ENCODE measurements around the gene ALDH3A2.

Gene ALDH3A2

GRCh38 chr17:19649274-19649541 lies 657 bp downstream of the ALDH3A2 start:
- no peak for TF ChIP-seq ESRRG (CRISPR knock-in tag; IDR thresholded peaks at IDR 0.05)
- TF ChIP-seq TOX (CRISPR knock-in tag; IDR thresholded peaks at IDR 0.05; ENCODE audit: borderline replicate concordance) = no peak
- no peak for TF ChIP-seq CREB5 (CRISPR knock-in tag; IDR thresholded peaks at IDR 0.05; ENCODE audit: low read depth)
- no peak for TF ChIP-seq ISL1 (CRISPR knock-in tag; IDR thresholded peaks at IDR 0.05)
- no peak for TF ChIP-seq POU6F1 (CRISPR knock-in tag; IDR thresholded peaks at IDR 0.05; ENCODE audit: borderline replicate concordance, low read depth)
- no peak for TF ChIP-seq ZFP30 (CRISPR knock-in tag; IDR thresholded peaks at IDR 0.05)
- no peak for TF ChIP-seq ZFP3 (CRISPR knock-in tag; IDR thresholded peaks at IDR 0.05)
- TF ChIP-seq SNAI2 (CRISPR knock-in tag; IDR thresholded peaks at IDR 0.05) = no peak
- no peak for TF ChIP-seq RARB (CRISPR knock-in tag; IDR thresholded peaks at IDR 0.05)
- TF ChIP-seq PPARA (CRISPR knock-in tag; IDR thresholded peaks at IDR 0.05; ENCODE audit: borderline replicate concordance) = no peak
- TF ChIP-seq ARNTL (CRISPR knock-in tag; IDR thresholded peaks at IDR 0.05; ENCODE audit: borderline replicate concordance, low read depth) = no peak
- no peak for TF ChIP-seq PATZ1 (CRISPR knock-in tag; IDR thresholded peaks at IDR 0.05; ENCODE audit: borderline replicate concordance)
- no peak for TF ChIP-seq GLIS3 (CRISPR knock-in tag; IDR thresholded peaks at IDR 0.05)
- TF ChIP-seq OSR1 (CRISPR knock-in tag; IDR thresholded peaks at IDR 0.05) = no peak
- no peak for ATAC-seq

GRCh38 chr17:19650826-19651225 lies 2.3 kb downstream of the ALDH3A2 start:
- TF ChIP-seq PPARA (CRISPR knock-in tag; IDR thresholded peaks at IDR 0.05; ENCODE audit: borderline replicate concordance) (no peak), ZFP3 (CRISPR knock-in tag; IDR thresholded peaks at IDR 0.05) (no peak), SNAI2 (CRISPR knock-in tag; IDR thresholded peaks at IDR 0.05) (no peak), POU6F1 (CRISPR knock-in tag; IDR thresholded peaks at IDR 0.05; ENCODE audit: borderline replicate concordance, low read depth) (no peak), ZNF565 (CRISPR knock-in tag; conservative IDR thresholded peaks at IDR 0.05; ENCODE audit: low read depth) (no peak), ZC3H10 (CRISPR knock-in tag; IDR thresholded peaks at IDR 0.05) (no peak), BACH2 (CRISPR knock-in tag; IDR thresholded peaks at IDR 0.05; ENCODE audit: borderline replicate concordance) (no peak), CSRNP3 (CRISPR knock-in tag; IDR thresholded peaks at IDR 0.05) (no peak), RARB (CRISPR knock-in tag; IDR thresholded peaks at IDR 0.05) (no peak), ZFP30 (CRISPR knock-in tag; IDR thresholded peaks at IDR 0.05) (no peak), OSR1 (CRISPR knock-in tag; IDR thresholded peaks at IDR 0.05) (no peak), CREB5 (CRISPR knock-in tag; IDR thresholded peaks at IDR 0.05; ENCODE audit: low read depth) (no peak), CSDC2 (CRISPR knock-in tag; IDR thresholded peaks at IDR 0.05) (no peak), ZNF70 (CRISPR knock-in tag; IDR thresholded peaks at IDR 0.05) (no peak), GLIS3 (CRISPR knock-in tag; IDR thresholded peaks at IDR 0.05) (no peak)
- ATAC-seq = no peak

GRCh38 chr17:19651451-19652238 lies 3.1 kb downstream of the ALDH3A2 start:
- no peak for ATAC-seq
- TF ChIP-seq ARNTL (CRISPR knock-in tag; IDR thresholded peaks at IDR 0.05; ENCODE audit: borderline replicate concordance, low read depth) (no peak), PATZ1 (CRISPR knock-in tag; IDR thresholded peaks at IDR 0.05; ENCODE audit: borderline replicate concordance) (no peak), ISL1 (CRISPR knock-in tag; IDR thresholded peaks at IDR 0.05) (no peak), CSRNP3 (CRISPR knock-in tag; IDR thresholded peaks at IDR 0.05) (no peak), RARB (CRISPR knock-in tag; IDR thresholded peaks at IDR 0.05) (no peak), ZNF8 (CRISPR knock-in tag; IDR thresholded peaks at IDR 0.05) (no peak), BACH2 (CRISPR knock-in tag; IDR thresholded peaks at IDR 0.05; ENCODE audit: borderline replicate concordance) (no peak)

Measured in SK-N-SH treated with all-trans-retinoic acid at 6 μM for 48 hours (cell line).